ENCODE results near the gene MPDZ.
A peak's percentile ranks its signal among the peaks of the same experiment; 100 is the strongest.

Gene MPDZ

GRCh38 chr9:13281356-13282016, 2.0 kb upstream of the MPDZ start:
- no peak overlapping the region for H3K27ac ChIP-seq (ENCODE audit: extremely low read depth, low read depth, low read length)
- H3K4me3 ChIP-seq (ENCODE audit: low read depth, low read length), result no peak overlapping the region
- no peaks in the 10 kb centered on the region for H3K36me3 ChIP-seq (ENCODE audit: control insufficient read depth in 2 of 2, insufficient read depth in 1 of 2, low read length in 2 of 2)
- ChIA-PET POLR2A (no interaction called here), CTCF (interaction anchor here (3.4 kb wide), 1 partner anchor 70 kb away, joined by 11 read pairs; no protein-coding TSS in a partner anchor)
- no peaks in the 10 kb centered on the region for H3K9me3 ChIP-seq (ENCODE audit: control insufficient read depth, insufficient read depth, low read depth, low read length)
- peaks cover 3% of the 10 kb centered on the region; the same call in 1 of the 2 replicates for H3K4me1 ChIP-seq (ENCODE audit: control insufficient read depth, insufficient read depth, low read length)
- TF ChIP-seq ZNF398 (tag by site-specific recombination; IDR thresholded peaks at IDR 0.05) (no peak), GLIS2 (tag by site-specific recombination; IDR thresholded peaks at IDR 0.05) (no peak), SETDB1 (IDR thresholded peaks at IDR 0.05; ENCODE audit: insufficient read length, low read length) (no peak), ZNF768 (tag by site-specific recombination; IDR thresholded peaks at IDR 0.05) (no peak), KLF8 (tag by site-specific recombination; IDR thresholded peaks at IDR 0.05) (no peak)

GRCh38 chr9:13278368-13279246, 885 bp downstream of the MPDZ start:
- CTCF ChIA-PET, result interaction anchor here (0.6 to 3.4 kb wide), 2 partner anchors 11 to 73 kb away, joined by 3 to 11 read pairs; no protein-coding TSS in a partner anchor
- H3K4me1 ChIP-seq (ENCODE audit: control insufficient read depth, insufficient read depth, low read length), result 0 out of 2 replicates have a peak, but pooled peaks cover 5% of the 10 kb centered on the region
- no peak for TF ChIP-seq ZNF280C (tag by site-specific recombination; IDR thresholded peaks at IDR 0.05)
- TF ChIP-seq ZNF626 (tag by site-specific recombination; IDR thresholded peaks at IDR 0.05), result no peak
- no peak for TF ChIP-seq ZNF155 (tag by site-specific recombination; IDR thresholded peaks at IDR 0.05)
- no peak for TF ChIP-seq PRDM4 (tag by site-specific recombination; IDR thresholded peaks at IDR 0.05)
- TF ChIP-seq ZNF777 (tag by site-specific recombination; IDR thresholded peaks at IDR 0.05; ENCODE audit: borderline replicate concordance), result no peak
- 0 out of 2 replicates have a peak, but pooled peaks have one; percentile 11 for TF ChIP-seq OSR2 (tag by site-specific recombination; IDR thresholded peaks at IDR 0.05)
- no peak for TF ChIP-seq ZNF670 (tag by site-specific recombination; IDR thresholded peaks at IDR 0.05; ENCODE audit: low read depth)
- no peak for TF ChIP-seq ZNF184 (tag by site-specific recombination; IDR thresholded peaks at IDR 0.05)
- TF ChIP-seq SETDB1 (IDR thresholded peaks at IDR 0.05; ENCODE audit: insufficient read length, low read length), result no peak
- TF ChIP-seq ZNF48 (tag by site-specific recombination; IDR thresholded peaks at IDR 0.05), result no peak
- no peak for TF ChIP-seq PRDM6 (tag by site-specific recombination; IDR thresholded peaks at IDR 0.05)
- no peak for TF ChIP-seq ZNF311 (tag by site-specific recombination; IDR thresholded peaks at IDR 0.05; ENCODE audit: borderline replicate concordance)
- TF ChIP-seq ZEB2 (tag by site-specific recombination; IDR thresholded peaks at IDR 0.05), result no peak
- TF ChIP-seq PRDM1 (tag by site-specific recombination; IDR thresholded peaks at IDR 0.05), result no peak
- TF ChIP-seq ZNF426 (tag by site-specific recombination; IDR thresholded peaks at IDR 0.05), result no peak
- no peak for TF ChIP-seq ZNF202 (tag by site-specific recombination; IDR thresholded peaks at IDR 0.05; ENCODE audit: borderline replicate concordance)

More at GRCh38 chr9:13278368-13279246, 885 bp downstream of the MPDZ start:
- Histone ChIP-seq H3K27ac (ENCODE audit: extremely low read depth, low read depth, low read length) (peak overlapping the region; percentile 94), H3K9me3 (ENCODE audit: control insufficient read depth, insufficient read depth, low read depth, low read length) (no peaks in the 10 kb centered on the region), H3K36me3 (ENCODE audit: control insufficient read depth in 2 of 2, insufficient read depth in 1 of 2, low read length in 2 of 2) (no peaks in the 10 kb centered on the region), H3K4me3 (ENCODE audit: low read depth, low read length) (peak overlapping the region; percentile 80)
- POLR2A ChIA-PET, result no interaction called here
